H1 (cell line): ENCODE measurements around the gene GPNMB. TPM values are rescaled to one million over a fixed set of nuclear protein-coding genes. Genes with fewer than 3 reads are reported as not detected.

Experiments
- CHD1 ChIP-seq: IDR thresholded peaks from 2 replicates; pipeline ENCODE4 v1.6.1; 2012; ENCODE audit warnings: low read depth, low read length, improper control_type of control experiment
- EP300 ChIP-seq, 2 experiments: IDR thresholded peaks; 1 replicate in 1 of 2; 2 replicates in 1 of 2; pipeline ENCODE4 v1.6.1; 2011 to 2012; ENCODE audit warnings: low read depth in 2 of 2, low read length in 2 of 2, mild to moderate bottlenecking in 2 of 2, borderline replicate concordance in 1 of 2, inconsistent platforms in 1 of 2, moderate library complexity in 1 of 2
- polyA plus RNA-seq, 7 experiments: library from polyadenylated mRNA; depleted of rRNA in 3 of 7; stranded (reverse) in 5 of 7; unstranded in 2 of 7; fragments of >200 nt in 5 of 7; fragments of 200-250 nt in 2 of 7; gene quantifications; 1 replicate in 5 of 7; 2 replicates in 1 of 7; 4 replicates in 1 of 7; pipeline versions ENCODE4 v1.2.1 to v1.2.3, GENCODE V29; 2011 to 2013; ENCODE audit warnings: missing spikeins in 2 of 7, mixed read lengths in 2 of 7
- total RNA-seq: library from RNA; stranded (reverse); fragmentation: NEBNext Ultra II Directional; extraction: Animal tissue kit (Norgen Biotek cat#: 25700); gene quantifications from 2 replicates; pipeline ENCODE4 v1.2.1, GENCODE V29; 2021
- TF ChIP-seq, protein P1 (sequence below): fragments of 300-600 bp; sonication (generic); IDR thresholded peaks from 2 replicates; pipeline ENCODE4 v1.7.1; 2012; ENCODE audit warnings: low read length, moderate library complexity, mild to moderate bottlenecking, inconsistent platforms; ENCODE audit not compliant: insufficient replicate concordance

Gene GPNMB
- total and polyA plus RNA-seq, 2 of the 8 experiments (the other 6 are each of a cell fraction or from before 2014, with no cell fraction given) = 1.1 to 1.4 TPM

- TF ChIP-seq, protein P1, sequence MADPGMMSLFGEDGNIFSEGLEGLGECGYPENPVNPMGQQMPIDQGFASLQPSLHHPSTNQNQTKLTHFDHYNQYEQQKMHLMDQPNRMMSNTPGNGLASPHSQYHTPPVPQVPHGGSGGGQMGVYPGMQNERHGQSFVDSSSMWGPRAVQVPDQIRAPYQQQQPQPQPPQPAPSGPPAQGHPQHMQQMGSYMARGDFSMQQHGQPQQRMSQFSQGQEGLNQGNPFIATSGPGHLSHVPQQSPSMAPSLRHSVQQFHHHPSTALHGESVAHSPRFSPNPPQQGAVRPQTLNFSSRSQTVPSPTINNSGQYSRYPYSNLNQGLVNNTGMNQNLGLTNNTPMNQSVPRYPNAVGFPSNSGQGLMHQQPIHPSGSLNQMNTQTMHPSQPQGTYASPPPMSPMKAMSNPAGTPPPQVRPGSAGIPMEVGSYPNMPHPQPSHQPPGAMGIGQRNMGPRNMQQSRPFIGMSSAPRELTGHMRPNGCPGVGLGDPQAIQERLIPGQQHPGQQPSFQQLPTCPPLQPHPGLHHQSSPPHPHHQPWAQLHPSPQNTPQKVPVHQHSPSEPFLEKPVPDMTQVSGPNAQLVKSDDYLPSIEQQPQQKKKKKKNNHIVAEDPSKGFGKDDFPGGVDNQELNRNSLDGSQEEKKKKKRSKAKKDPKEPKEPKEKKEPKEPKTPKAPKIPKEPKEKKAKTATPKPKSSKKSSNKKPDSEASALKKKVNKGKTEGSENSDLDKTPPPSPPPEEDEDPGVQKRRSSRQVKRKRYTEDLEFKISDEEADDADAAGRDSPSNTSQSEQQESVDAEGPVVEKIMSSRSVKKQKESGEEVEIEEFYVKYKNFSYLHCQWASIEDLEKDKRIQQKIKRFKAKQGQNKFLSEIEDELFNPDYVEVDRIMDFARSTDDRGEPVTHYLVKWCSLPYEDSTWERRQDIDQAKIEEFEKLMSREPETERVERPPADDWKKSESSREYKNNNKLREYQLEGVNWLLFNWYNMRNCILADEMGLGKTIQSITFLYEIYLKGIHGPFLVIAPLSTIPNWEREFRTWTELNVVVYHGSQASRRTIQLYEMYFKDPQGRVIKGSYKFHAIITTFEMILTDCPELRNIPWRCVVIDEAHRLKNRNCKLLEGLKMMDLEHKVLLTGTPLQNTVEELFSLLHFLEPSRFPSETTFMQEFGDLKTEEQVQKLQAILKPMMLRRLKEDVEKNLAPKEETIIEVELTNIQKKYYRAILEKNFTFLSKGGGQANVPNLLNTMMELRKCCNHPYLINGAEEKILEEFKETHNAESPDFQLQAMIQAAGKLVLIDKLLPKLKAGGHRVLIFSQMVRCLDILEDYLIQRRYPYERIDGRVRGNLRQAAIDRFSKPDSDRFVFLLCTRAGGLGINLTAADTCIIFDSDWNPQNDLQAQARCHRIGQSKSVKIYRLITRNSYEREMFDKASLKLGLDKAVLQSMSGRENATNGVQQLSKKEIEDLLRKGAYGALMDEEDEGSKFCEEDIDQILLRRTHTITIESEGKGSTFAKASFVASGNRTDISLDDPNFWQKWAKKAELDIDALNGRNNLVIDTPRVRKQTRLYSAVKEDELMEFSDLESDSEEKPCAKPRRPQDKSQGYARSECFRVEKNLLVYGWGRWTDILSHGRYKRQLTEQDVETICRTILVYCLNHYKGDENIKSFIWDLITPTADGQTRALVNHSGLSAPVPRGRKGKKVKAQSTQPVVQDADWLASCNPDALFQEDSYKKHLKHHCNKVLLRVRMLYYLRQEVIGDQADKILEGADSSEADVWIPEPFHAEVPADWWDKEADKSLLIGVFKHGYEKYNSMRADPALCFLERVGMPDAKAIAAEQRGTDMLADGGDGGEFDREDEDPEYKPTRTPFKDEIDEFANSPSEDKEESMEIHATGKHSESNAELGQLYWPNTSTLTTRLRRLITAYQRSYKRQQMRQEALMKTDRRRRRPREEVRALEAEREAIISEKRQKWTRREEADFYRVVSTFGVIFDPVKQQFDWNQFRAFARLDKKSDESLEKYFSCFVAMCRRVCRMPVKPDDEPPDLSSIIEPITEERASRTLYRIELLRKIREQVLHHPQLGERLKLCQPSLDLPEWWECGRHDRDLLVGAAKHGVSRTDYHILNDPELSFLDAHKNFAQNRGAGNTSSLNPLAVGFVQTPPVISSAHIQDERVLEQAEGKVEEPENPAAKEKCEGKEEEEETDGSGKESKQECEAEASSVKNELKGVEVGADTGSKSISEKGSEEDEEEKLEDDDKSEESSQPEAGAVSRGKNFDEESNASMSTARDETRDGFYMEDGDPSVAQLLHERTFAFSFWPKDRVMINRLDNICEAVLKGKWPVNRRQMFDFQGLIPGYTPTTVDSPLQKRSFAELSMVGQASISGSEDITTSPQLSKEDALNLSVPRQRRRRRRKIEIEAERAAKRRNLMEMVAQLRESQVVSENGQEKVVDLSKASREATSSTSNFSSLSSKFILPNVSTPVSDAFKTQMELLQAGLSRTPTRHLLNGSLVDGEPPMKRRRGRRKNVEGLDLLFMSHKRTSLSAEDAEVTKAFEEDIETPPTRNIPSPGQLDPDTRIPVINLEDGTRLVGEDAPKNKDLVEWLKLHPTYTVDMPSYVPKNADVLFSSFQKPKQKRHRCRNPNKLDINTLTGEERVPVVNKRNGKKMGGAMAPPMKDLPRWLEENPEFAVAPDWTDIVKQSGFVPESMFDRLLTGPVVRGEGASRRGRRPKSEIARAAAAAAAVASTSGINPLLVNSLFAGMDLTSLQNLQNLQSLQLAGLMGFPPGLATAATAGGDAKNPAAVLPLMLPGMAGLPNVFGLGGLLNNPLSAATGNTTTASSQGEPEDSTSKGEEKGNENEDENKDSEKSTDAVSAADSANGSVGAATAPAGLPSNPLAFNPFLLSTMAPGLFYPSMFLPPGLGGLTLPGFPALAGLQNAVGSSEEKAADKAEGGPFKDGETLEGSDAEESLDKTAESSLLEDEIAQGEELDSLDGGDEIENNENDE = no peak
- TF ChIP-seq CHD1 = no peak
- TF ChIP-seq EP300 (IDR thresholded peaks at IDR 0.05; ENCODE audit: borderline replicate concordance in 1 of 2, low read depth in 2 of 2, low read length in 2 of 2) = no peak
Observed at GRCh38 chr7:23228412-23228811, 18.2 kb upstream of the GPNMB start (continued).
